ENCODE data around the gene DIS3L2. TPM values are rescaled to one million over a fixed set of nuclear protein-coding genes. Genes with fewer than 3 reads are reported as not detected.

Gene DIS3L2
- total RNA-seq, 4 donors from 2014 or later = 10.3 to 63.9 (median 29.7) TPM

DNA sequence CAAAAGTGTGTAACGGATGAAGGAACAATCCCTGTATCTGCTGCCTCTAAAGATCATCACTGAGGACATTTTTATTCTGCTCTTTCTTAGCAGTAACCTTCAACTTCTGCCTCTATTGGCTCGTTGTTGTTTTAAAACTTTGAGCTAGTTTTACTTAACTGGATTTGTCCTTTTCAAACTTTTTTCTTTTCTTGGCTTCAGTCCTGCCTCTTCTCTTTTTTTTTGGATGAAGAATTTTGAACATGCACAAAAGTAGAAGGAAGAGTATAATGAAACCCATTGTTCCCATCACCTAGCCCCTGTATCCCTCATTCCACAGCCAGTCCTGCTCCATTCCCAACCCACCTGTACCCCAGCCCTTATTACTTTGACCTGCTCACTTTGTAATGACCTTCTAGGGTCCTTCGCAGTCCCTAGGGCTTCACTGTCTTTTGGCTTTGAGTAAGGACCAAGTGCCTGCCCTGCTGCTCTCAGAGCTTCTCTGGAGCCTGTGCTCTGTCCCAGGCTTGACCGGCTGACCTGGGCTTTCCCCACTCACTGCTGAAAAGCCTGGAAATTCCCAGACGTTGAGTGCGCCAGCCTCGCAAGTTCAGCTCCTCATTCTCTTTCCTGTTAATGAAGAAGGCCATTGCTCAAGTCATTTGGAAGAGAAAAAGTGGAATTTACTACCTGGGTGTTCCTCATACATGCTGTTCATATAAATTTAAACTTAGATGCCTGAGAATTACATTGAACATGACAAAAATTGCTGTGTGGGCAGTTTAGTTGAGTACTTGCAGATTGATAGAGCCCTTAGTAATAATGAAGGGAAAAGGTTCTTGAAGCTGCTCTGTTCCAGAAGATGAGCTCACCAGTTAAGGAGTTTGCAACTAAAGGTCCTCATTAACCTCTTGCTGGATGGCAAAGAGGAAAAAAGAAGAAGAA lies 267.7 kb downstream of the DIS3L2 start:
- Histone ChIP-seq H3K9me3 (no peaks in the 10 kb centered on the region), H3K27me3 (no peaks in the 10 kb centered on the region), H3K4me3 (no peak overlapping the region), H3K36me3 (no peaks in the 10 kb centered on the region), H3K27ac (no peak overlapping the region), H3K4me1 (no peaks in the 10 kb centered on the region)
- intact Hi-C loops (cut with DNase I; ENCODE audit: low total_unique reads) = no loop called here
- TF ChIP-seq, protein P1, sequence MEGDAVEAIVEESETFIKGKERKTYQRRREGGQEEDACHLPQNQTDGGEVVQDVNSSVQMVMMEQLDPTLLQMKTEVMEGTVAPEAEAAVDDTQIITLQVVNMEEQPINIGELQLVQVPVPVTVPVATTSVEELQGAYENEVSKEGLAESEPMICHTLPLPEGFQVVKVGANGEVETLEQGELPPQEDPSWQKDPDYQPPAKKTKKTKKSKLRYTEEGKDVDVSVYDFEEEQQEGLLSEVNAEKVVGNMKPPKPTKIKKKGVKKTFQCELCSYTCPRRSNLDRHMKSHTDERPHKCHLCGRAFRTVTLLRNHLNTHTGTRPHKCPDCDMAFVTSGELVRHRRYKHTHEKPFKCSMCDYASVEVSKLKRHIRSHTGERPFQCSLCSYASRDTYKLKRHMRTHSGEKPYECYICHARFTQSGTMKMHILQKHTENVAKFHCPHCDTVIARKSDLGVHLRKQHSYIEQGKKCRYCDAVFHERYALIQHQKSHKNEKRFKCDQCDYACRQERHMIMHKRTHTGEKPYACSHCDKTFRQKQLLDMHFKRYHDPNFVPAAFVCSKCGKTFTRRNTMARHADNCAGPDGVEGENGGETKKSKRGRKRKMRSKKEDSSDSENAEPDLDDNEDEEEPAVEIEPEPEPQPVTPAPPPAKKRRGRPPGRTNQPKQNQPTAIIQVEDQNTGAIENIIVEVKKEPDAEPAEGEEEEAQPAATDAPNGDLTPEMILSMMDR (IDR thresholded peaks at IDR 0.05) = no peak
- no peak for TF ChIP-seq POLR2A (IDR thresholded peaks at IDR 0.05)
- no peak for DNase-seq

DNA sequence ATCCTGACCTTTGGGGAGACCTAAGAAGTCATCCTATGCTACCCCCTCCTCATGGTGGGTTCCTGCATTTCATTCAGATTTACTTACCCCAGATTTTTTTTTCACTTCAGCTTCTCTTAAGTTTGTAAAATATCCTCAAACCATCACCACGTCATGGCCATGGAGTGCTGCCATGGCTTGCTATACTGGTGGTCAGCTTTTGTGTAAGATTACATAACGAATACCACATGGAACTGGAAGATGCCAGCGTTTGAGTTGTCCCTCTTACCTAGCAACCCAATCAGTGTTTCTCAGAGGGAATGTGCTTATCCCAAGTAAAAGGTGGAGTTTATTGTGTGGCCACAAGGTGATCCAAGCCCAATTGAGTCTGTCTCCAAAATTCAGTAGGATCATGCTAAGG lies 268.4 kb downstream of the DIS3L2 start:
- intact Hi-C loops (cut with DNase I; ENCODE audit: low total_unique reads) = no loop called here
- no peak overlapping the region for H3K4me3 ChIP-seq
- DNase-seq = no peak
- H3K27me3 ChIP-seq = no peaks in the 10 kb centered on the region
- H3K27ac ChIP-seq = no peak overlapping the region
- no peaks in the 10 kb centered on the region for H3K36me3 ChIP-seq
- no peaks in the 10 kb centered on the region for H3K9me3 ChIP-seq
- H3K4me1 ChIP-seq = no peaks in the 10 kb centered on the region
- no peak for TF ChIP-seq POLR2A (IDR thresholded peaks at IDR 0.05)
- TF ChIP-seq, protein P1 (IDR thresholded peaks at IDR 0.05) = no peak

DNA sequence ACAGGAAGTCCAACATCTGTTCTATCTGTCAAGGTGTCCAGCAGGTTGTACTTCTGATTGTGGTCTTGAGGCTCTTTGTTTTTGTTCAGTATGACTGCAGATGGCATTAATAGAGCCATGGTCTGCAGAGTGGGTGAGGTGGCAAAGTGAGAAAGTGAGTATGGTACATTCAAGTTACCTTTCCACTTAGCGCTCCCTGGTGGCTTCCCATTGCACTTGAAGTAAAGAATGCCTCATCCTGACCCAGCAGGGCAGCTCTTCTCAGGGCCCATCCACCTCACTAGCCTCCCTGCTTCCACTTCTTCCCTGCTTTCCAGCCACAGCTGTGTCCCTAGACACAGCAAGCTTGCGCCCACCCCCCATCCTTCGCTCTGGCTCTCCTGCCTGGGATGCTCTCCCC lies 269.0 kb downstream of the DIS3L2 start:
- Histone ChIP-seq H3K4me1 (no peaks in the 10 kb centered on the region), H3K4me3 (no peak overlapping the region), H3K9me3 (no peaks in the 10 kb centered on the region), H3K36me3 (no peaks in the 10 kb centered on the region), H3K27ac (no peak overlapping the region), H3K27me3 (no peaks in the 10 kb centered on the region)
- intact Hi-C loops (cut with DNase I; ENCODE audit: low total_unique reads) = no loop called here
- no peak for DNase-seq
- TF ChIP-seq, protein P1 (IDR thresholded peaks at IDR 0.05) = no peak
- TF ChIP-seq POLR2A (IDR thresholded peaks at IDR 0.05) = no peak

DNA sequence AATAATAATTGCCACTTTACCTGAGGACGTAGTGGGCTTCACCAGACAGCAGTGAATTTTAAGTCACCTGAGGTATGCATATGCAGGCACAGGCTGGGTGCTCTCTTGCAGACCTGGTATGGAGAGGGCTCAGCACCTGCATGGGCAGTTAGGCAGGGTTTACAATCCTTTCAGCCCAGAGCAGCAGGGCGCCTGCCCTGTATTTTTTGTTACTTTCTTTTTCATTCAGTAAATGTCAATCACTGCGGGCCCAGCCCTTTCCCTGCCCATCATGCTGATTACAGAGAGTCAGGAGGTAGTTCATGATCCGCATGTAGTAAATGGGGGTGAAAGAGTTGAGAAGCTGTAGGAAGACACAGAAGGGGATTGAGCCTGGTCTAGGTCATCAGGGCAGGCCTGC lies 270.0 kb downstream of the DIS3L2 start:
- H3K4me1 ChIP-seq = no peaks in the 10 kb centered on the region
- H3K27ac ChIP-seq = no peak overlapping the region
- no peaks in the 10 kb centered on the region for H3K36me3 ChIP-seq
- H3K4me3 ChIP-seq = no peak overlapping the region
- TF ChIP-seq, protein P1 (IDR thresholded peaks at IDR 0.05) = no peak
- no peak for TF ChIP-seq POLR2A (IDR thresholded peaks at IDR 0.05)
- no peaks in the 10 kb centered on the region for H3K27me3 ChIP-seq
- DNase-seq = no peak
- intact Hi-C loops (cut with DNase I; ENCODE audit: low total_unique reads) = no loop called here
- no peaks in the 10 kb centered on the region for H3K9me3 ChIP-seq

DNA sequence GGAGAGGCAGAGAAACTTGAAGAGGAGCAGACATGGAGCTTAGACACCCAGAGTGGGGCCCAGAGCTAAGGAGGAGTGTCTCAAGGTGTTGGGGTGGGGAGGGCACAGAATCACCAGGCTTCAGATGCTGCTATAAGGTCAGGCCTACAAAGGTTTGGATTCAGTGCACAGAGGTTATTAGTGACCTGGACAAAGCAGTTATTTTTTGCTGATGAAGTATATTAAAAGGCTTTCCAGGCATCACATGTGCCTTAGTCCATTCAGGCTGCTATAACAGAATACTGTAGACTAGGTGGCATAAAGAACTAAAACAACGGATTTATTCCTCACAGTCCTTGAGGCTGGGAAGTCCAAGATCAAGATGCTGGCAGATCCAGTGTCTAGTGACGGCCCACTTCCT lies 271.4 kb downstream of the DIS3L2 start:
- no peak overlapping the region for H3K27ac ChIP-seq
- H3K36me3 ChIP-seq = no peaks in the 10 kb centered on the region
- DNase-seq = no peak
- no peak for TF ChIP-seq POLR2A (IDR thresholded peaks at IDR 0.05)
- TF ChIP-seq, protein P1 (IDR thresholded peaks at IDR 0.05) = no peak
- H3K4me1 ChIP-seq = no peaks in the 10 kb centered on the region
- intact Hi-C loops (cut with DNase I; ENCODE audit: low total_unique reads) = no loop called here
- no peaks in the 10 kb centered on the region for H3K9me3 ChIP-seq
- no peaks in the 10 kb centered on the region for H3K27me3 ChIP-seq
- H3K4me3 ChIP-seq = no peak overlapping the region

Data from uterus (tissue), 4 donors.